Uterus (tissue), 2 donors: ENCODE data around the gene PITX3.

Experiments
- CTCF ChIP-seq, 4 experiments: fragments of 200-600 bp in 2 of 4; fragments of 450-650 bp in 2 of 4; sonication (generic) in 2 of 4; IDR thresholded peaks; one replicate each; pipeline ENCODE4 v1.5.1; 2016 to 2019; ENCODE audit warnings: antibody characterized with exemption in 4 of 4, mild to moderate bottlenecking in 2 of 4, moderate library complexity in 1 of 4
- POLR2A ChIP-seq, 2 donors: fragments of 450-650 bp; IDR thresholded peaks; one replicate each; pipeline ENCODE4 v1.6.1; 2016; ENCODE audit warnings: antibody characterized with exemption in 2 of 2, mild to moderate bottlenecking in 1 of 2, moderate library complexity in 1 of 2

- TF ChIP-seq POLR2A (IDR thresholded peaks at IDR 0.05) (no peak), CTCF (IDR thresholded peaks at IDR 0.05) (no peak)
These were observed 39.8 kb upstream of the PITX3 start for GRCh38 chr10:102281102-102281487.
